Measurements from ENCODE around the gene IL1RAP. TPM values are rescaled to one million over a fixed set of nuclear protein-coding genes. Genes with fewer than 3 reads are reported as not detected.

The IL1RAP gene
- total and polyA plus RNA-seq, 2 donors (not counting 3 experiments of a cell fraction or from before 2014, with no cell fraction given): 4.3 to 9.2 TPM

GRCh38 chr3:190694335-190695001 lies 180.6 kb downstream of the IL1RAP start:
- CTCF ChIA-PET: interaction anchor here (1.1 to 2.4 kb wide), 3 partner anchors 22 to 733 kb away, joined by 4 to 7 read pairs (median 5); no protein-coding TSS in a partner anchor

More at GRCh38 chr3:190694335-190695001, 180.6 kb downstream of the IL1RAP start:
- DNase-seq (ENCODE audit: low read depth, low spot score) (no peak), FAIRE-seq (no peak)
- Histone ChIP-seq H3K9me3 (replicated peaks; ENCODE audit: control insufficient read depth, insufficient read depth, low read length) (no peaks in the 10 kb centered on the region), H3K4me1 (ENCODE audit: control insufficient read depth, extremely low read depth, insufficient read depth, low read length) (no peaks in the 10 kb centered on the region), H2AFZ (ENCODE audit: low read depth, low read length) (no peak overlapping the region), H3K9ac (replicated peaks; ENCODE audit: extremely low read depth, insufficient read depth, low read length) (no peak overlapping the region), H3K4me2 (ENCODE audit: insufficient read depth, low read length) (no peak overlapping the region), H4K20me1 (replicated peaks; ENCODE audit: control insufficient read depth, extremely low read depth, insufficient read depth, low read length) (no peaks in the 10 kb centered on the region), H3K36me3 (ENCODE audit: control insufficient read depth in 2 of 2, extremely low read depth in 1 of 2, insufficient read depth in 2 of 2, low read length in 2 of 2) (no peaks in the 10 kb centered on the region), H3K27ac (ENCODE audit: insufficient read depth, low read depth, low read length) (no peak overlapping the region), H3K79me2 (ENCODE audit: control insufficient read depth, insufficient read depth, low read length) (no peaks in the 10 kb centered on the region), H3K4me3 (replicated peaks in 1 of 3; ENCODE audit: insufficient read depth in 1 of 3, low read depth in 1 of 3, low read length in 3 of 3) (no peak overlapping the region), H3K9me1 (replicated peaks; ENCODE audit: control insufficient read depth, extremely low read depth, insufficient read depth, low read length) (no peaks in the 10 kb centered on the region), H3K27me3 (ENCODE audit: control insufficient read depth in 2 of 2, insufficient read depth in 2 of 2, low read length in 2 of 2) (peaks cover 0 to 2% of the 10 kb centered on the region in 2 experiments)
- dilution Hi-C loops (cut with MboI; ENCODE audit: extremely low pct_ligation_motif_present, low sequenced_read_pairs) (no loop called here), intact Hi-C loops (cut with micrococcal nuclease) (loop anchor here (5.0 kb wide), 1 partner anchor 267 kb away; no protein-coding TSS in a partner anchor)
- BruUV-seq (replicated peaks): no TSS peak
- POLR2A ChIA-PET: no interaction called here
- TF ChIP-seq CTCF (IDR thresholded peaks at IDR 0.05; ENCODE audit: extremely low read depth in 1 of 2, insufficient read depth in 1 of 2, low read depth in 1 of 2, low read length in 2 of 2): no peak
- no peak for TF ChIP-seq MYC (IDR thresholded peaks at IDR 0.05; ENCODE audit: low read depth, low read length)
- no peak for TF ChIP-seq POLR2A (IDR thresholded peaks at IDR 0.05; ENCODE audit: low read depth, low read length)
- TF ChIP-seq, protein P1, sequence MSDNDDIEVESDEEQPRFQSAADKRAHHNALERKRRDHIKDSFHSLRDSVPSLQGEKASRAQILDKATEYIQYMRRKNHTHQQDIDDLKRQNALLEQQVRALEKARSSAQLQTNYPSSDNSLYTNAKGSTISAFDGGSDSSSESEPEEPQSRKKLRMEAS (IDR thresholded peaks at IDR 0.05; ENCODE audit: insufficient read depth, insufficient read length): no peak
- no peak for TF ChIP-seq GATA2 (IDR thresholded peaks at IDR 0.05; ENCODE audit: insufficient read depth, insufficient read length, low read depth, low read length)
- TF ChIP-seq EZH2 (IDR thresholded peaks at IDR 0.05; ENCODE audit: borderline replicate concordance, low read depth, low read length, severe bottlenecking): no peak
- no peak for TF ChIP-seq JUN (IDR thresholded peaks at IDR 0.05; ENCODE audit: borderline replicate concordance, insufficient read depth, insufficient read length, low read depth)
- no peak for TF ChIP-seq FOS (IDR thresholded peaks at IDR 0.05; ENCODE audit: borderline replicate concordance, insufficient read depth, low read length)
- TF ChIP-seq POLR2AphosphoS5 (IDR thresholded peaks at IDR 0.05; ENCODE audit: insufficient read depth, low read depth, low read length): no peak

All from endothelial cell of umbilical vein (primary cell).